ENCODE results near the gene POMT2. TPM values are rescaled to one million over a fixed set of nuclear protein-coding genes. Genes with fewer than 3 reads are reported as not detected.

The POMT2 gene
- total RNA-seq, 1 donor from 2014 or later, result 51.5 TPM

DNA sequence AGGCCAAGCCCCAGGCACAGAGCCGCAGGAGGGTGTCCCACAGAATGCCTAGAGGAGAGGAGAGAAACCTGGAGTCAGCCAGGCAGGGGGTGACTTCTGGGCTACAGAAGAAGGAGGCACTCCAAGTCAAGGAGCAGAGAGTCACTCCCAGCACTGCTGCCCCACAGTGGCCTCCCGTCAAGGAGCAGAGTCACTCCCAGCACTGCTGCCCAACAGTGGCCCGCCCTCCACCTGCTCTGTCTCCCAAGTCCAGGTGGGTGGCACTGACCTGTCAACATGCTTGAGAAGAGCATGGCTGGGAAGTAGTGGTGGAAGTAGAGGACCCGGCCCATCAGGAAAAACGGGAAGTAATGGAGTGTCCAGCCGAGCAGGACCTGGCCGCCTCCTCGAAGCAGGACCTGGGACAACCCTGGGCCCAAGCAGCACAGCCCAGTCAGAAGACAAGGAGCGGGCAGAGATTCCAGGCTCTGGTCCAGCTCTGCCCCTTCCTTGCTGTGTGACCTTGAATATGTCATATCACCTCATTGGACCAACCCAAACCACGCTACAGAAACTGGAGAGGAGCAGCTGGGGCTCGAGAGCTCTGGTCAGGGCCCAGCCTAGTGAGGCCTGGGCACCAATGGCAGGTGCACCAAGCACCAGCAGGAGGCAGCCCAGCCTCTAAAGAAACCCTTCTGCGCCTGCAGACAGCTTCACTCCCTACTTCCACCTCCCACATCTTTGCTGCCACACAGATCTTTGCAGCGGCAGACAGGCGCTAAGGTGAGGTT is 42.0 kb downstream of the POMT2 start:
- H3K4me1 Mint-ChIP-seq (ENCODE audit: unreplicated experiment), result peaks cover 6% of the 10 kb centered on the region
- H3K27ac Mint-ChIP-seq, result no peak overlapping the region
- TF ChIP-seq, protein P1, sequence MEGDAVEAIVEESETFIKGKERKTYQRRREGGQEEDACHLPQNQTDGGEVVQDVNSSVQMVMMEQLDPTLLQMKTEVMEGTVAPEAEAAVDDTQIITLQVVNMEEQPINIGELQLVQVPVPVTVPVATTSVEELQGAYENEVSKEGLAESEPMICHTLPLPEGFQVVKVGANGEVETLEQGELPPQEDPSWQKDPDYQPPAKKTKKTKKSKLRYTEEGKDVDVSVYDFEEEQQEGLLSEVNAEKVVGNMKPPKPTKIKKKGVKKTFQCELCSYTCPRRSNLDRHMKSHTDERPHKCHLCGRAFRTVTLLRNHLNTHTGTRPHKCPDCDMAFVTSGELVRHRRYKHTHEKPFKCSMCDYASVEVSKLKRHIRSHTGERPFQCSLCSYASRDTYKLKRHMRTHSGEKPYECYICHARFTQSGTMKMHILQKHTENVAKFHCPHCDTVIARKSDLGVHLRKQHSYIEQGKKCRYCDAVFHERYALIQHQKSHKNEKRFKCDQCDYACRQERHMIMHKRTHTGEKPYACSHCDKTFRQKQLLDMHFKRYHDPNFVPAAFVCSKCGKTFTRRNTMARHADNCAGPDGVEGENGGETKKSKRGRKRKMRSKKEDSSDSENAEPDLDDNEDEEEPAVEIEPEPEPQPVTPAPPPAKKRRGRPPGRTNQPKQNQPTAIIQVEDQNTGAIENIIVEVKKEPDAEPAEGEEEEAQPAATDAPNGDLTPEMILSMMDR (conservative IDR thresholded peaks at IDR 0.05), result no peak
- peaks cover 3% of the 10 kb centered on the region for H3K36me3 Mint-ChIP-seq
- no peaks in the 10 kb centered on the region for H3K9me3 Mint-ChIP-seq
- no peak for DNase-seq (ENCODE audit: extremely low spot score, unreplicated experiment)
- H3K4me3 Mint-ChIP-seq, result no peak overlapping the region
- peaks cover 5% of the 10 kb centered on the region for H3K27me3 Mint-ChIP-seq

DNA sequence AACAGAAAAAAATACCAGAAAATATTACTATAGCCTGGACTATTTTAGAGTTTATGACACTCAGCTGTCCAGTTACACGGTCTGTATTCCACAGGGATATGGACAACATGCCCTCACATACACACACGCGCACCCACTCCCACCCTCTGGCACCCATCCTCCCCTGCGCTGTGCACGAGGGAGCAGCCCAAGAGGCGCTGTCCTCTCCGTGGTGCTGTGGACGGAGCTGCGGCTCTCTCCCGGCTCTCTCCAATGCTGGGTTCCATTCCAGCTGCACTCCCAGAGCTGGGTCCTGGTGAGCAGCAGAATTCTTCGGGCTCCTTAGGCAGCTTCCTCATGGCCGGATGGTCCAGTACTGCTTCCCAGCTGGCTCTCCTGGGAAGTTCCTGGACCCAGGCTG is 43.7 kb downstream of the POMT2 start:
- DNase-seq (ENCODE audit: extremely low spot score, unreplicated experiment), result no peak
- Mint-ChIP-seq H3K4me1 (ENCODE audit: unreplicated experiment) (peaks cover under 1% of the 10 kb centered on the region), H3K9me3 (no peaks in the 10 kb centered on the region), H3K27me3 (peaks cover 21% of the 10 kb centered on the region), H3K27ac (no peak overlapping the region), H3K4me3 (no peak overlapping the region), H3K36me3 (peaks cover 3% of the 10 kb centered on the region)
- TF ChIP-seq, protein P1 (conservative IDR thresholded peaks at IDR 0.05), result no peak

DNA sequence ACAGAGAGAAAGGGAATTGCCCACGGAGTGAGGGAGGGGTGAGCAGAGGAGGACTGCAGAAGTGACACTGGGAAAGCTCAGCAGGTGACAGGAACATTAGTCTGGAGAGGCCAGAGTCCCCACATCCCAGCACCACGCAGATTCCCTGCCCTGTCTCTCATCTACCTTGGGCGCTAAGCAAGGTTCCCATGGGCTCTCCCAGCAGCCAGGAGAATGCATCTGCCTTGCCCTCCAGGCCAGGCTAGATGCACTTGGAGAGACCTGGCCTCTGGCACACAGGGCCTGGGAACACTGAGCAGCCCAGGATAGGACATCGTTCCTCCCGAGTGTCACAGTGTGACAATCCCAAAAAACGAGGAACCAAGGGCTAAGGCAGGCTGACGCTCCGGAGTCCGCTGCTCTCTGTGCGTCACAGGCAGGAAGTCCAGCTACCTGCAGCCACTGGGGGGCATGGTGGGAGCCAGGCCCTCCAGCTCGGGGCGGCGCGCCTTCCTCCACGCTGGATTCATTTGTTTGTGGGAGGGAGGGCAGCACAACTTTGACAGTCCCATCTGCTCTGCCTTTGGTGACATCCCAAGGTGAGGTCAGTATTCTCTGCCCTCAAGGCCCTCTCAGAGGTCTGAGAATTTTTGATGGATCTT is 44.3 kb downstream of the POMT2 start:
- no peaks in the 10 kb centered on the region for H3K9me3 Mint-ChIP-seq
- DNase-seq (ENCODE audit: extremely low spot score, unreplicated experiment), result no peak
- peaks cover 27% of the 10 kb centered on the region for H3K27me3 Mint-ChIP-seq
- H3K36me3 Mint-ChIP-seq, result peaks cover 3% of the 10 kb centered on the region
- no peaks in the 10 kb centered on the region for H3K4me1 Mint-ChIP-seq (ENCODE audit: unreplicated experiment)
- H3K4me3 Mint-ChIP-seq, result no peak overlapping the region
- H3K27ac Mint-ChIP-seq, result no peak overlapping the region
- TF ChIP-seq, protein P1 (conservative IDR thresholded peaks at IDR 0.05), result no peak

DNA sequence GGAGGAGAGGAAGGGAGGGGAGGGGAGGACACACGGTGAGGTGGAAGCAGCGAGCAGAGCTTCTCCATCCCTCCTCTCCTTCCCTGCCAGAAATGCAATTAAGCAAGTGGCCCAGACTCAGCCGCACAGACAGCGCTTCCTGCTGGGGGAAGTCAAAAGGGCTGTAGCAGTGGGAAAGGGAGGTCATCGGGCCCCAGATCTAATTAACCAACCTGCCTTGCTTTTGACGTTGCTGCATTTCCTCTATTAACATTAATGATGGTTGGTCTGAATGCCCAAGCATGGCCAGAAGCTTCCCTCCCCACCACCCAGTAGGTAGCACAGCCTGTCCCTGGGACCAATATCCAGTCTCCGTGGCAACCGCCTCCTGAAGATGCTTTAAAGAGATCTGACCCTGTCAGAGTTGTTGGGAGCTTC is 45.1 kb downstream of the POMT2 start:
- Mint-ChIP-seq H3K4me3 (no peak overlapping the region), H3K36me3 (peaks cover 3% of the 10 kb centered on the region), H3K4me1 (ENCODE audit: unreplicated experiment) (no peaks in the 10 kb centered on the region), H3K27me3 (peaks cover 30% of the 10 kb centered on the region), H3K27ac (no peak overlapping the region), H3K9me3 (no peaks in the 10 kb centered on the region)
- no peak for DNase-seq (ENCODE audit: extremely low spot score, unreplicated experiment)
- TF ChIP-seq, protein P1 (conservative IDR thresholded peaks at IDR 0.05), result no peak

DNA sequence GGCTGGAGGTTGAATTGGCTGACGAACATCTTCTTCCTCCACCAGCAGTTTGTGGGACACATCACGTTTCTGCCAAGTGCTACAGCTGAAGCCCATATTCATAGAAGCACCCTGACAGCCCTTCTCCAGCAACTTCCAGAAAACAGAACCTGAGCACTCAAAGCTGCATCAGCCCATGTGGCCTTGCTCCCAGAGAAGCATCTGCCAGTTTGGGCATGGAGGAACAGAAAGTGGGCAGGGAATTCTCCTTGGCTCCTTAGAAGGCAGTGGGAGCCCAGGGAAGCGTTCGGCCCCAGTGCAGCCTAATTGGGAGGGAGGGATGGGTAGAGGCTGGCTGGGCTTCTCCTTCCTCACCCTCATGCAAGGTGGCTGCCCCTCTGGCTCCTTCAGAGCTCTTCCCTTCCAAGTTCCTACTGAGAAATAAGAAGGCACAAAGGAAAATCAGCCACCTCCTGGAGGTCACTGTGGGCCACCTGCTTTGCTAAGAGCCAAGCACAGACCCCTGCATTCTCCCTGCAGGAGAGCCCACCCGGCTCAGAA is 45.6 kb downstream of the POMT2 start:
- TF ChIP-seq, protein P1 (conservative IDR thresholded peaks at IDR 0.05), result no peak
- Mint-ChIP-seq H3K9me3 (no peaks in the 10 kb centered on the region), H3K4me3 (no peak overlapping the region), H3K4me1 (ENCODE audit: unreplicated experiment) (no peaks in the 10 kb centered on the region), H3K36me3 (peaks cover 3% of the 10 kb centered on the region), H3K27me3 (peaks cover 33% of the 10 kb centered on the region), H3K27ac (no peak overlapping the region)
- DNase-seq (ENCODE audit: extremely low spot score, unreplicated experiment), result no peak
